Fibroblast of lung (primary cell): ENCODE results near the gene PSMG3.

Source experiments
- CTCF ChIP-seq, 2 donors: IDR thresholded peaks in 1 of 2; conservative IDR thresholded peaks in 1 of 2; 1 replicate in 1 of 2; 2 replicates in 1 of 2; pipeline ENCODE4 v1.5.1; 2011 to 2012; ENCODE audit warnings: low read length in 2 of 2, control low read depth in 1 of 2, inconsistent platforms in 1 of 2, low read depth in 1 of 2, mild to moderate bottlenecking in 1 of 2
- EZH2 ChIP-seq: IDR thresholded peaks from 2 replicates; pipeline ENCODE4 v1.5.1; 2012; ENCODE audit warnings: low read length, control low read depth, mild to moderate bottlenecking; ENCODE audit errors: missing control alignments

- TF ChIP-seq CTCF (conservative IDR thresholded peaks at IDR 0.05 in 1 of 2, IDR thresholded peaks at IDR 0.05 in 1 of 2; ENCODE audit: low read depth in 1 of 2, low read length in 2 of 2) (no peak), EZH2 (no peak)
These were observed 19.6 kb downstream of the PSMG3 start for GRCh38 chr7:1550005-1550845.
